Effector CD8-positive, alpha-beta T cell (primary cell): ENCODE measurements around the gene TP53INP2.
"Not testable (repeated sequence)": the region's sequence is repeated elsewhere in the genome, so short reads cannot be mapped to it uniquely, and the experiment has no call there.

Experiments
- DNase-seq: peaks from one replicate; lab custom pipeline; 2025; lab: John Stamatoyannopoulos, UW

The TP53INP2 gene

GRCh38 chr20:34705397-34706301 lies 1.5 kb downstream of the TP53INP2 start:
- DNase-seq, result no peak

- no peak for DNase-seq
Measured at GRCh38 chr20:34706302-34706875, 2.2 kb downstream of the TP53INP2 start.

DNA sequence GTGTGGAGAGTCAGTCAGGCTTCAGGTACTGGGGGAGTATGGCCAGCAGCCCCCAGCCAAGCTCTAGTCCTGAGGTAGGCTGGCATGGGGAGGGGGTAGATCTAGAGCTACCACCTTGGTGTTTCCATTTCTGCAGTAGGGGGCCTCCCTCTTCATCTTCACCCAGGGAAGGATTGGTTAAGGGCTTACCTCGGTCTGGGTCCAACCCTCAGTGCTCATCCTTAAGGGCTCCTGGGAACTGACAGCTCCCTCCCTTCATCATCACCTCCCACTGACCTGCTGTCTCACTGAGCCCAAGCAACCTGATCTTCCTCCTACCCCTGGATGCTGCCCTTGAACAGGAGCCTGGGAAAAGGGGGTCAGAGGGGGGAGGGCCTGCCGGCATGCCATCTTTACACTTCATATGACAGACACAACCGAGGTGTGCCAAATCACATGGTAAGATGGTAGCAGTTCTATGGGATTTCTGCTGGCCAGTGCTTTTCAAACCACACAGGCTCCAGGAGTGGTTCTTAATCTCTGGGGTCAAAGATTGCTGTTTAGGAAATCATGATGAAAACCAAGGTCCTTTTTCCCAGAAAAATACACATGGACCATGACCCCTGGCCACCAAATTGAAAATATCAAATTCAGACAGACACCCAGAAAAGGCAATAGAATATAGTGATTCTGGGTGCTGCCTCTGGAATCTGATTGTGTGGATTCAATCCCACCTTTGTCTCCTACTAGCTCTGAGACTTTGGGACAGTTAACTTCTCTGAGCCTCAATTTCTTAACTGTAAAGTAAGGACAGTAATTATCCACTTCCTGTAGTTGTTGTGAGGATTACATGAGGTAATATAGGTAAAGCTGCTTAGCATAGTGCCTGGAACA lies 3.0 kb downstream of the TP53INP2 start:
- DNase-seq, result no peak

- DNase-seq, result peak; percentile 35
Measured at GRCh38 chr20:34708621-34709043, 4.5 kb downstream of the TP53INP2 start.

- DNase-seq, result peak; percentile 74
Measured at GRCh38 chr20:34709044-34709830, 5.1 kb downstream of the TP53INP2 start.

- peak; percentile 72 for DNase-seq
Measured at GRCh38 chr20:34709831-34710567, 5.9 kb downstream of the TP53INP2 start.

DNA sequence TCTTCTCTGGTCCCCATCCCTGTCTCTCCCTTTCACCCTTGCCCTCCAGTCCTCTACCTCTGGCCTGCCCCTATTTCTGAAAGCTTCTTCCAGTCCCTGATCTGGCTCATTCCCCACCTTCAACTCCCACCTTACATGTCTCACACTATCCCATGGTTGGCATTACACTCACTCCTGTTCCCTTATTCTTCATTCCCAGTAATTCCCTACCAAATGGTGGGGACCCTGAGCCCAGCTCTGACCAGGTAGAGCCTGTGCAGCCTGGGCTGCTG lies 6.4 kb downstream of the TP53INP2 start:
- DNase-seq, result no peak

GRCh38 chr20:34710861-34711574 lies 6.9 kb downstream of the TP53INP2 start:
- DNase-seq, result no peak

- no peak for DNase-seq
Measured at GRCh38 chr20:34711813-34712430, 7.8 kb downstream of the TP53INP2 start.

DNA sequence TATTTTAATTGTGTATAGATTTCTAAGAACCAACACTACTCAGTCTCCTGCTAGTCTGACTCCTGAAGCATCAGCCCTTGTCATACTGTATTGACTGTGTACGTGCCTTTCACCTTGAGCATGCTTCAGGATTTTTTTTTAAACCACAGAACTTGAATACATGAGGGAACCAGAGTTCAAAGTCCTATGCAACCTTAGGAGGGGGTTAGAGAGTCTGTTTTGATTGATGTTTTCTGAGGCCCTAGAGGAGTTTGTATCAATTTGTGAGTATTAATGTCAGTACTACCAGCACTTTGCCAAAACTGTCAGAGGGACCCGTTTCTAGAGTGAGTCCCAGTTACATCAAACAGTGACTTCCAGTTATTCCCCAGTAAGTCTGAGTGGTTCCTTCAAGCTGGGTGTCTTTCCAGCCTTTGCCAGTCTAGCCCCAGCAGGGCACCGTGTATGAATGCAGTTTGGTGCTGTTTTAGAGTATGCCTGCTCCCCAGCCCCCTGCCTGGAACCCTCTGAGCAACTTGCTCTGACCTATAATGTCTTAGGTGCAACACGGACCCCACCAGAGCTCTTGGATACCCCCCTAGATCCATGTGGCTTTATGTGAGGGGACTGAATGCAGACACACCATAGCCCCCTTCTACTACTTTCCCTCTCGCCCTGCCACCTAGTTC lies 8.5 kb downstream of the TP53INP2 start:
- no peak for DNase-seq

- DNase-seq, result no peak
Measured at GRCh38 chr20:34713194-34713943, 9.2 kb downstream of the TP53INP2 start.

GRCh38 chr20:34713944-34714515 lies 9.9 kb downstream of the TP53INP2 start:
- DNase-seq, result not testable (repeated sequence)

DNA sequence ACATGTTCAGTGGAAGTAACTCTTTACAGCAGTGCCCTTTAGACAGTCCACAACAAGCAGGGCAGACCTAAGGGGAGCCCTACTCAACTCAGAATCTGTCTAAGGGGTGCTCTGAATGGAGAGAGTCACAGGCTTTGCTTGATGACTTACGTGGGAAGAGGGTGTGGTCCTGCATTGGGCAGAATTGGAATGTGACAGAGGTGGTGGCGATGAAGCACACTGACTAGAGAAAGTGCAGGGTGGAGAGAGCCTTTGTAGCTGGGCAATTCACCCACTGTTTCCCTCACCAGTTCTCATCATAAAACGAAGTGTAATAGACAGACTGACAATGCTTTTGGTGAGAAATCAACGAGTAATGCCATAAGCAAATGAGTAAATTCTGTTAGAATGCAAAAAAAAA lies 11.2 kb downstream of the TP53INP2 start:
- no peak for DNase-seq

- DNase-seq, result no peak
Measured at GRCh38 chr20:34716921-34717229, 12.7 kb downstream of the TP53INP2 start.

DNA sequence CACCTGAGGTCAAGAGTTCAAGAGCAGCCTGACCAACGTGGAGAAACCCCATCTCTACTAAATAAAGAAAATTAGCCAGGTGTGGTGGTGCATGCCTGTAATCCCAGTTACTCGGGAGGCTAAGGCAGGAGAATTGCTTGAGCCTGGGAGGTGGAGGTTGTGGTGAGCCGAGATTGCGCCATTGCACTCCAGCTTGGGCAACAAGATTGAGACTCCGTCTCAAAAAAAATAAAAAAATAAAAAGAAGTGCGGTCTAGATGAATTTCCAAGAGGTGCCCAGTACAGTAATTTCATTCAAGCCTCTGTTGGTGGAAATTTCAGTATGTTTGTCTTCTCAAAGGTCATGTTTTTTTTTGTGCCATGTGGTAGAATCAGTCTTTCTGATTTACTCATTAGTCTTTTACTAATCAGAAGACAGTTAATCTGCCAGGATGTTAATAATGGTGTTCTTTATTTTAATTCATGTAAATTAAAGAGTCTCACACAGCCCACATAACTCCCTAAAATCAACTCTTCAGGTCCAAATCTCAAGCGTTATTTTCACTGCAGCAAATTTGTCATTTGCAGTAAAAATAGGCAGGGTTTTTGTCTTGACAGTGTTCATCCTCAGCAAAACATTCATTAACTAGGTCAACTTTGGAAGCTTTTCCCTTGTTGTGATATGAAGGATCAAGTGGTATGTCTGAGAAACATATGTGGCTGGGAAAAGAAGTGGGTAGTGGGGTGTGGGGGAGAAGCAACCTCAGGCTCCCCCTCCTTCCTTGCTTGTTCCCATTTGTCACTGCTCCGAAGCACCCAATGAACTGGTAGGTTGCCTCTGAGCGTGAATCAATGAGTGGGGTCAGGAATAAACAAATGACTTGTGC lies 13.3 kb downstream of the TP53INP2 start:
- DNase-seq, result no peak

GRCh38 chr20:34719242-34720017 lies 15.3 kb downstream of the TP53INP2 start:
- not testable (repeated sequence) for DNase-seq

- DNase-seq, result no peak
Measured at GRCh38 chr20:34720266-34720665, 16.1 kb downstream of the TP53INP2 start.
